SK-N-SH treated with all-trans-retinoic acid at 6 μM for 48 hours (cell line): ENCODE measurements around the gene NFIA.

Source experiments
- ATAC-seq: fragments of 200-7000 bp; cut with Tn5 transposase; 3 replicates; pipeline ENCODE4 v1.9.1; 2020; ENCODE audit warnings: mild to moderate bottlenecking, moderate library complexity
- ARNTL ChIP-seq: fragments of 450-650 bp; formaldehyde crosslinking; IDR thresholded peaks from 2 replicates; pipeline ENCODE4 v1.5.0; 2020; ENCODE audit warnings: low read depth, mild to moderate bottlenecking, moderate library complexity, borderline replicate concordance
- BACH2 ChIP-seq: fragments of 250-450 bp; sonication (Bioruptor Pico); IDR thresholded peaks from 2 replicates; pipeline ENCODE4 v1.9.0; 2021; ENCODE audit warnings: mild to moderate bottlenecking, borderline replicate concordance
- CREB5 ChIP-seq: fragments of 250-450 bp; sonication (Bioruptor Pico); IDR thresholded peaks from 2 replicates; pipeline ENCODE4 v1.5.1; 2020; ENCODE audit warnings: low read depth, mild to moderate bottlenecking, moderate library complexity
- CSDC2 ChIP-seq: fragments of 250-450 bp; sonication (Bioruptor Pico); IDR thresholded peaks from 2 replicates; pipeline ENCODE4 v1.5.0; 2020; ENCODE audit warnings: mild to moderate bottlenecking, moderate library complexity
- ESRRG ChIP-seq: fragments of 250-450 bp; sonication (Bioruptor Pico); IDR thresholded peaks from 2 replicates; pipeline ENCODE4 v1.6.1; 2021; ENCODE audit warnings: mild to moderate bottlenecking
- GLIS3 ChIP-seq: fragments of 250-450 bp; sonication (Bioruptor Pico); IDR thresholded peaks from 2 replicates; pipeline ENCODE4 v1.5.0; 2020; ENCODE audit warnings: mild to moderate bottlenecking, moderate library complexity
- ISL1 ChIP-seq: fragments of 250-450 bp; sonication (Bioruptor Pico); IDR thresholded peaks from 2 replicates; pipeline ENCODE4 v2.1.2; 2022; ENCODE audit warnings: mild to moderate bottlenecking, moderate library complexity
- OSR1 ChIP-seq: fragments of 250-450 bp; sonication (Bioruptor Pico); IDR thresholded peaks from 2 replicates; pipeline ENCODE4 v1.8.0; 2022; ENCODE audit warnings: moderate library complexity, mild to moderate bottlenecking, inconsistent platforms
- PATZ1 ChIP-seq: fragments of 250-450 bp; sonication (Bioruptor Pico); IDR thresholded peaks from 2 replicates; pipeline ENCODE4 v1.8.0; 2020; ENCODE audit warnings: mild to moderate bottlenecking, moderate library complexity, borderline replicate concordance
- RARB ChIP-seq: fragments of 250-450 bp; sonication (Bioruptor Pico); IDR thresholded peaks from 2 replicates; pipeline ENCODE4 v1.8.0; 2021; ENCODE audit warnings: mild to moderate bottlenecking, moderate library complexity
- SNAI2 ChIP-seq: fragments of 250-450 bp; sonication (Bioruptor Pico); IDR thresholded peaks from 2 replicates; pipeline ENCODE4 v1.5.0; 2020; ENCODE audit warnings: mild to moderate bottlenecking, moderate library complexity
- TOX ChIP-seq: fragments of 250-450 bp; sonication (Bioruptor Pico); IDR thresholded peaks from 2 replicates; pipeline ENCODE4 v1.8.0; 2021; ENCODE audit warnings: mild to moderate bottlenecking, moderate library complexity, borderline replicate concordance
- ZC3H10 ChIP-seq: fragments of 250-450 bp; sonication (Bioruptor Pico); IDR thresholded peaks from 2 replicates; pipeline ENCODE4 v1.5.1; 2021; ENCODE audit warnings: mild to moderate bottlenecking, moderate library complexity
- ZFP3 ChIP-seq: fragments of 250-450 bp; sonication (Bioruptor Pico); IDR thresholded peaks from 2 replicates; pipeline ENCODE4 v1.5.0; 2020; ENCODE audit warnings: mild to moderate bottlenecking, moderate library complexity
- ZFP30 ChIP-seq: fragments of 450-650 bp; formaldehyde crosslinking; IDR thresholded peaks from 2 replicates; pipeline ENCODE4 v1.5.0; 2022; ENCODE audit warnings: mild to moderate bottlenecking, moderate library complexity
- ZNF565 ChIP-seq: fragments of 450-650 bp; formaldehyde crosslinking; conservative IDR thresholded peaks from 2 replicates; pipeline ENCODE4 v1.5.0; 2020; ENCODE audit warnings: low read depth, mild to moderate bottlenecking, moderate library complexity
- ZNF70 ChIP-seq: fragments of 450-650 bp; formaldehyde crosslinking; IDR thresholded peaks from 2 replicates; pipeline ENCODE4 v1.5.0; 2020; ENCODE audit warnings: mild to moderate bottlenecking, moderate library complexity
- ZNF8 ChIP-seq: fragments of 450-650 bp; formaldehyde crosslinking; IDR thresholded peaks from 2 replicates; pipeline ENCODE4 v1.5.0; 2020; ENCODE audit warnings: mild to moderate bottlenecking, moderate library complexity
- TF ChIP-seq, protein P1 (sequence below): fragments of 250-450 bp; sonication (Bioruptor Pico); IDR thresholded peaks from 2 replicates; pipeline ENCODE4 v1.5.0; 2020; ENCODE audit warnings: mild to moderate bottlenecking, moderate library complexity

Gene NFIA

GRCh38 chr1:61156576-61157467 lies 74.5 kb downstream of the NFIA start:
- peak; percentile 68 for ATAC-seq
- TF ChIP-seq ARNTL (no peak), ZFP3 (CRISPR knock-in tag) (no peak), ESRRG (no peak), OSR1 (CRISPR knock-in tag) (no peak), BACH2 (CRISPR knock-in tag) (no peak), ZNF8 (no peak)
- TF ChIP-seq, protein P1, sequence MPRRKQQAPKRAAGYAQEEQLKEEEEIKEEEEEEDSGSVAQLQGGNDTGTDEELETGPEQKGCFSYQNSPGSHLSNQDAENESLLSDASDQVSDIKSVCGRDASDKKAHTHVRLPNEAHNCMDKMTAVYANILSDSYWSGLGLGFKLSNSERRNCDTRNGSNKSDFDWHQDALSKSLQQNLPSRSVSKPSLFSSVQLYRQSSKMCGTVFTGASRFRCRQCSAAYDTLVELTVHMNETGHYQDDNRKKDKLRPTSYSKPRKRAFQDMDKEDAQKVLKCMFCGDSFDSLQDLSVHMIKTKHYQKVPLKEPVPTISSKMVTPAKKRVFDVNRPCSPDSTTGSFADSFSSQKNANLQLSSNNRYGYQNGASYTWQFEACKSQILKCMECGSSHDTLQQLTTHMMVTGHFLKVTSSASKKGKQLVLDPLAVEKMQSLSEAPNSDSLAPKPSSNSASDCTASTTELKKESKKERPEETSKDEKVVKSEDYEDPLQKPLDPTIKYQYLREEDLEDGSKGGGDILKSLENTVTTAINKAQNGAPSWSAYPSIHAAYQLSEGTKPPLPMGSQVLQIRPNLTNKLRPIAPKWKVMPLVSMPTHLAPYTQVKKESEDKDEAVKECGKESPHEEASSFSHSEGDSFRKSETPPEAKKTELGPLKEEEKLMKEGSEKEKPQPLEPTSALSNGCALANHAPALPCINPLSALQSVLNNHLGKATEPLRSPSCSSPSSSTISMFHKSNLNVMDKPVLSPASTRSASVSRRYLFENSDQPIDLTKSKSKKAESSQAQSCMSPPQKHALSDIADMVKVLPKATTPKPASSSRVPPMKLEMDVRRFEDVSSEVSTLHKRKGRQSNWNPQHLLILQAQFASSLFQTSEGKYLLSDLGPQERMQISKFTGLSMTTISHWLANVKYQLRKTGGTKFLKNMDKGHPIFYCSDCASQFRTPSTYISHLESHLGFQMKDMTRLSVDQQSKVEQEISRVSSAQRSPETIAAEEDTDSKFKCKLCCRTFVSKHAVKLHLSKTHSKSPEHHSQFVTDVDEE (CRISPR knock-in tag) = no peak; the same call in 1 of the 2 replicates

GRCh38 chr1:61157468-61157987 lies 75.2 kb downstream of the NFIA start:
- ATAC-seq = peak; percentile 95
- TF ChIP-seq GLIS3 (CRISPR knock-in tag) = no peak
- peak; percentile 55 for TF ChIP-seq ISL1 (CRISPR knock-in tag)
- TF ChIP-seq CSDC2 = no peak
- TF ChIP-seq ZC3H10 (CRISPR knock-in tag) = no peak
- no peak for TF ChIP-seq TOX (CRISPR knock-in tag)
- TF ChIP-seq SNAI2 (CRISPR knock-in tag) = no peak
- no peak for TF ChIP-seq ZFP30 (CRISPR knock-in tag)
- TF ChIP-seq ZNF565 (CRISPR knock-in tag) = no peak
- no peak for TF ChIP-seq ZFP3 (CRISPR knock-in tag)
- no peak for TF ChIP-seq OSR1 (CRISPR knock-in tag)
- TF ChIP-seq, protein P1 (CRISPR knock-in tag) = 0 out of 2 replicates have a peak, but pooled peaks have one; percentile 56
- no peak for TF ChIP-seq CREB5 (CRISPR knock-in tag)

DNA sequence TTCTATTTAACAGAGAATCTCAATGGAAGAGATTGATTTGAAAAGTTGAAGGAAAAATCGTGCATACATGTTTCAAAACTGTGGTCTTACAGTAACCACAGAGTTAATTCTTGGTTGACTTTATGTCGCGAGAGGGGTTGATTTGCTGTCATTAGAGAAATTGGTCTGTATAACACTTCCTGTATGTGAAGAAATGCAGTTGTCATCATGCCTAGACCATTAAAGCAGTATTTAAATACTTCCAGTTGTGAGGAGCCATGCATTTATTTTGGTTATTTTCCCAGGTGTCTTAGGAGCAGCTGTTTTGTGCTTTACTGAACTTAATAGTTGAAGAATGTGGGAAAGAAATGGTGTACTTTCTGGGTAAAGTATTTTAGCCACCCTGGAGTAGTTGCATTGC lies 76.2 kb downstream of the NFIA start:
- TF ChIP-seq BACH2 (CRISPR knock-in tag) = no peak
- no peak for TF ChIP-seq GLIS3 (CRISPR knock-in tag)
- TF ChIP-seq ZFP3 (CRISPR knock-in tag) = no peak
- TF ChIP-seq ARNTL = no peak
- no peak for TF ChIP-seq TOX (CRISPR knock-in tag)
- no peak for TF ChIP-seq CSDC2
- TF ChIP-seq SNAI2 (CRISPR knock-in tag) = no peak
- no peak for TF ChIP-seq PATZ1 (CRISPR knock-in tag)
- TF ChIP-seq, protein P1 (CRISPR knock-in tag) = no peak
- TF ChIP-seq ZNF70 (CRISPR knock-in tag) = no peak
- no peak for TF ChIP-seq ZC3H10 (CRISPR knock-in tag)
- TF ChIP-seq ZNF565 (CRISPR knock-in tag) = no peak
- no peak for TF ChIP-seq RARB (CRISPR knock-in tag)
- TF ChIP-seq ESRRG = no peak
- TF ChIP-seq, all 23 proteins: peak for 0
- no peak for ATAC-seq
